Bronchial epithelial cell (primary cell): Measurements from ENCODE around the gene ACBD4. TPM values are rescaled to one million over a fixed set of nuclear protein-coding genes. Genes with fewer than 3 reads are reported as not detected.

ENCODE experiments used
- DNase-seq: peaks from one replicate; pipeline ENCODE4 v3.0.0-alpha.2; 2010; ENCODE audit warnings: low read depth
- FAIRE-seq: peaks from 2 replicates; lab custom pipeline; 2011; peaks lifted over from hg19 to GRCh38; lab: Jason Lieb, UNC
- H3K27me3 ChIP-seq: 2 replicates; pipeline ENCODE4 v1.5.1; 2011; ENCODE audit warnings: low read length; ENCODE audit not compliant: control insufficient read depth, insufficient read depth
- H3K36me3 ChIP-seq: 2 replicates; pipeline ENCODE4 v1.5.1; 2011; ENCODE audit warnings: low read length; ENCODE audit not compliant: control insufficient read depth, insufficient read depth
- H3K4me3 ChIP-seq: 2 replicates; pipeline ENCODE4 v1.5.1; 2011; ENCODE audit warnings: mild to moderate bottlenecking, low read depth, low read length, control low read depth
- CTCF ChIP-seq: IDR thresholded peaks from 2 replicates; pipeline ENCODE4 v1.5.1; 2011; ENCODE audit warnings: mild to moderate bottlenecking, moderate library complexity, low read length, control low read depth, inconsistent platforms; ENCODE audit not compliant: insufficient read depth, severe bottlenecking
- total RNA-seq: library from RNA; depleted of rRNA; stranded (reverse); fragments of >200 nt; gene quantifications from 2 replicates; pipeline ENCODE4 v1.2.1, GENCODE V29; 2014

Gene ACBD4
- total RNA-seq, 1 donor from 2014 or later, result 6.1 TPM

- TF ChIP-seq CTCF, result no peak
- no peak overlapping the region for H3K4me3 ChIP-seq
- H3K27me3 ChIP-seq, result no peaks in the 10 kb centered on the region
- peaks cover 60% of the 10 kb centered on the region for H3K36me3 ChIP-seq
- no peak for DNase-seq
- FAIRE-seq, result no peak
These were observed 32.6 kb upstream of the ACBD4 start for GRCh38 chr17:45102856-45103255.

- Histone ChIP-seq H3K36me3 (peaks cover 58% of the 10 kb centered on the region), H3K27me3 (no peaks in the 10 kb centered on the region), H3K4me3 (no peak overlapping the region)
- no peak for TF ChIP-seq CTCF
- FAIRE-seq (peak; percentile 32), DNase-seq (no peak)
These were observed 32.2 kb upstream of the ACBD4 start for GRCh38 chr17:45103269-45103795.

- peaks cover 57% of the 10 kb centered on the region for H3K36me3 ChIP-seq
- H3K27me3 ChIP-seq, result no peaks in the 10 kb centered on the region
- FAIRE-seq (no peak), DNase-seq (no peak)
- TF ChIP-seq CTCF, result no peak
- no peak overlapping the region for H3K4me3 ChIP-seq
These were observed 31.5 kb upstream of the ACBD4 start for GRCh38 chr17:45104029-45104428.

DNA sequence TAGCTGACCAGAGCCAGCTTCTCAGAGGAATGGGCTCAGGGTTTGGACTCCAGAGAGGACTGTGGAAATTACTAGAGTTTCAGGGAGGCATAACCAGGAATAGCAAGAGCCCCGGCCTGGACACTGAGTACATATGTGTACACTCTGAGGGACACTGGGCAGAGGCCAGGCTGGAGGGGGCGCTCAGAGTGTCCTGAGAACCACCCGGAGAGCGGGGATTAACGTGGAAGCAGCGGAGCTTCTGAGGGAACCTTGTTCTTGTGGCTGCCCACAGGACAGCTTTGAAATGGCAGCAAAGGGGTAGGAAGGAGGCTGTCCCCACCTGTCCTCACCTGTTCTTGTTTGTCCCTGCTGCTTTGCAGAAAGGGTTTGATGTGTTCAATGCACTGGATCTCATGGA is 31.0 kb upstream of the ACBD4 start:
- no peak for DNase-seq
- no peak for TF ChIP-seq CTCF
- Histone ChIP-seq H3K36me3 (peaks cover 55% of the 10 kb centered on the region), H3K27me3 (no peaks in the 10 kb centered on the region), H3K4me3 (no peak overlapping the region)
- no peak for FAIRE-seq

GRCh38 chr17:45104907-45105624 is 30.4 kb upstream of the ACBD4 start:
- DNase-seq, result no peak
- H3K36me3 ChIP-seq, result peaks cover 51% of the 10 kb centered on the region
- TF ChIP-seq CTCF, result no peak
- FAIRE-seq, result peak; percentile 23
- H3K27me3 ChIP-seq, result no peaks in the 10 kb centered on the region
- H3K4me3 ChIP-seq, result no peak overlapping the region
